ENCODE data around the gene TDRD6.
A peak's percentile ranks its signal among the peaks of the same experiment; 100 is the strongest.

Gene TDRD6

DNA sequence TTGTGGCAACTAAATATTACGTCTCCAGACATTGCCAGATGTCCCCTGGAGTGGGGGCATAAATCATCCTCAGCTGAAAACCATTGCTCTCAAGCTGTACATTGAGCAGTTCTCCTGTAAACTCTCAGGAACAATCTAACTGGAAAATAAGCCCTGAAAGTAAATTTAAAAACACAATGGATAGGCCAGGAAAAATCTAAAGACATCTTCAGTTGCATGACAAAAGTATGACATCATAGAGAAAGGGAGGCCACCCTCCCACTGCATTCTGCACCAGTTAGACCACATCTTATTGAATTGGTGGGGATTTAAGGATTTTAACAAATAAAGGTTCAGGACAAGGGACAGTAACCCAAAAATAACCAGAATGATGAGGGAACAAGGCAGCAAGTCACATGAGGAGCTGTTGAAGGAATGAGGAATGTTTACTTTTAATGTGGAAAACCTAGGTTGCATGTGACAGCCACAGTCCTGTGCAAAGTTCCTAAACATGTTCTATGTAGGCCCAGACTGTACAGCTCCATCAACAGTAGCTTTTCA is 42.2 kb downstream of the TDRD6 start:
- no peaks in the 10 kb centered on the region for H3K9me3 ChIP-seq (ENCODE audit: control insufficient read depth, insufficient read depth, low read depth, low read length)
- POLR2A ChIA-PET = no interaction called here
- TF ChIP-seq, protein P1, sequence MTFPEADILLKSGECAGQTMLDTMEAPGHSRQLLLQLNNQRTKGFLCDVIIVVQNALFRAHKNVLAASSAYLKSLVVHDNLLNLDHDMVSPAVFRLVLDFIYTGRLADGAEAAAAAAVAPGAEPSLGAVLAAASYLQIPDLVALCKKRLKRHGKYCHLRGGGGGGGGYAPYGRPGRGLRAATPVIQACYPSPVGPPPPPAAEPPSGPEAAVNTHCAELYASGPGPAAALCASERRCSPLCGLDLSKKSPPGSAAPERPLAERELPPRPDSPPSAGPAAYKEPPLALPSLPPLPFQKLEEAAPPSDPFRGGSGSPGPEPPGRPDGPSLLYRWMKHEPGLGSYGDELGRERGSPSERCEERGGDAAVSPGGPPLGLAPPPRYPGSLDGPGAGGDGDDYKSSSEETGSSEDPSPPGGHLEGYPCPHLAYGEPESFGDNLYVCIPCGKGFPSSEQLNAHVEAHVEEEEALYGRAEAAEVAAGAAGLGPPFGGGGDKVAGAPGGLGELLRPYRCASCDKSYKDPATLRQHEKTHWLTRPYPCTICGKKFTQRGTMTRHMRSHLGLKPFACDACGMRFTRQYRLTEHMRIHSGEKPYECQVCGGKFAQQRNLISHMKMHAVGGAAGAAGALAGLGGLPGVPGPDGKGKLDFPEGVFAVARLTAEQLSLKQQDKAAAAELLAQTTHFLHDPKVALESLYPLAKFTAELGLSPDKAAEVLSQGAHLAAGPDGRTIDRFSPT (tag by site-specific recombination; IDR thresholded peaks at IDR 0.05) = no peak
- peak; percentile 54; the same call in 1 of the 2 replicates for TF ChIP-seq ZNF629 (tag by site-specific recombination; IDR thresholded peaks at IDR 0.05)
- TF ChIP-seq, protein P2, sequence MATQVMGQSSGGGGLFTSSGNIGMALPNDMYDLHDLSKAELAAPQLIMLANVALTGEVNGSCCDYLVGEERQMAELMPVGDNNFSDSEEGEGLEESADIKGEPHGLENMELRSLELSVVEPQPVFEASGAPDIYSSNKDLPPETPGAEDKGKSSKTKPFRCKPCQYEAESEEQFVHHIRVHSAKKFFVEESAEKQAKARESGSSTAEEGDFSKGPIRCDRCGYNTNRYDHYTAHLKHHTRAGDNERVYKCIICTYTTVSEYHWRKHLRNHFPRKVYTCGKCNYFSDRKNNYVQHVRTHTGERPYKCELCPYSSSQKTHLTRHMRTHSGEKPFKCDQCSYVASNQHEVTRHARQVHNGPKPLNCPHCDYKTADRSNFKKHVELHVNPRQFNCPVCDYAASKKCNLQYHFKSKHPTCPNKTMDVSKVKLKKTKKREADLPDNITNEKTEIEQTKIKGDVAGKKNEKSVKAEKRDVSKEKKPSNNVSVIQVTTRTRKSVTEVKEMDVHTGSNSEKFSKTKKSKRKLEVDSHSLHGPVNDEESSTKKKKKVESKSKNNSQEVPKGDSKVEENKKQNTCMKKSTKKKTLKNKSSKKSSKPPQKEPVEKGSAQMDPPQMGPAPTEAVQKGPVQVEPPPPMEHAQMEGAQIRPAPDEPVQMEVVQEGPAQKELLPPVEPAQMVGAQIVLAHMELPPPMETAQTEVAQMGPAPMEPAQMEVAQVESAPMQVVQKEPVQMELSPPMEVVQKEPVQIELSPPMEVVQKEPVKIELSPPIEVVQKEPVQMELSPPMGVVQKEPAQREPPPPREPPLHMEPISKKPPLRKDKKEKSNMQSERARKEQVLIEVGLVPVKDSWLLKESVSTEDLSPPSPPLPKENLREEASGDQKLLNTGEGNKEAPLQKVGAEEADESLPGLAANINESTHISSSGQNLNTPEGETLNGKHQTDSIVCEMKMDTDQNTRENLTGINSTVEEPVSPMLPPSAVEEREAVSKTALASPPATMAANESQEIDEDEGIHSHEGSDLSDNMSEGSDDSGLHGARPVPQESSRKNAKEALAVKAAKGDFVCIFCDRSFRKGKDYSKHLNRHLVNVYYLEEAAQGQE (tag by site-specific recombination; IDR thresholded peaks at IDR 0.05) = peak; percentile 79
- TF ChIP-seq ZNF335 (tag by site-specific recombination; conservative IDR thresholded peaks at IDR 0.05) = 0 out of 2 replicates have a peak, but pooled peaks have one; percentile 13
- TF ChIP-seq, protein P3, sequence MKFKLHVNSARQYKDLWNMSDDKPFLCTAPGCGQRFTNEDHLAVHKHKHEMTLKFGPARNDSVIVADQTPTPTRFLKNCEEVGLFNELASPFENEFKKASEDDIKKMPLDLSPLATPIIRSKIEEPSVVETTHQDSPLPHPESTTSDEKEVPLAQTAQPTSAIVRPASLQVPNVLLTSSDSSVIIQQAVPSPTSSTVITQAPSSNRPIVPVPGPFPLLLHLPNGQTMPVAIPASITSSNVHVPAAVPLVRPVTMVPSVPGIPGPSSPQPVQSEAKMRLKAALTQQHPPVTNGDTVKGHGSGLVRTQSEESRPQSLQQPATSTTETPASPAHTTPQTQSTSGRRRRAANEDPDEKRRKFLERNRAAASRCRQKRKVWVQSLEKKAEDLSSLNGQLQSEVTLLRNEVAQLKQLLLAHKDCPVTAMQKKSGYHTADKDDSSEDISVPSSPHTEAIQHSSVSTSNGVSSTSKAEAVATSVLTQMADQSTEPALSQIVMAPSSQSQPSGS (tag by site-specific recombination; IDR thresholded peaks at IDR 0.05; ENCODE audit: low read depth) = peak; percentile 72
- no peak overlapping the region for H3K4me3 ChIP-seq (ENCODE audit: low read depth, low read length)
- no peaks in the 10 kb centered on the region for H3K36me3 ChIP-seq (ENCODE audit: control insufficient read depth in 2 of 2, insufficient read depth in 1 of 2, low read length in 2 of 2)
- H3K4me1 ChIP-seq (ENCODE audit: control insufficient read depth, insufficient read depth, low read length) = no peaks in the 10 kb centered on the region
- CTCF ChIA-PET = interaction anchor here (0.6 kb wide), 2 partner anchors 10 to 224 kb away, joined by 3 to 6 read pairs; no protein-coding TSS in a partner anchor
- no peak overlapping the region for H3K27ac ChIP-seq (ENCODE audit: extremely low read depth, low read depth, low read length)

DNA sequence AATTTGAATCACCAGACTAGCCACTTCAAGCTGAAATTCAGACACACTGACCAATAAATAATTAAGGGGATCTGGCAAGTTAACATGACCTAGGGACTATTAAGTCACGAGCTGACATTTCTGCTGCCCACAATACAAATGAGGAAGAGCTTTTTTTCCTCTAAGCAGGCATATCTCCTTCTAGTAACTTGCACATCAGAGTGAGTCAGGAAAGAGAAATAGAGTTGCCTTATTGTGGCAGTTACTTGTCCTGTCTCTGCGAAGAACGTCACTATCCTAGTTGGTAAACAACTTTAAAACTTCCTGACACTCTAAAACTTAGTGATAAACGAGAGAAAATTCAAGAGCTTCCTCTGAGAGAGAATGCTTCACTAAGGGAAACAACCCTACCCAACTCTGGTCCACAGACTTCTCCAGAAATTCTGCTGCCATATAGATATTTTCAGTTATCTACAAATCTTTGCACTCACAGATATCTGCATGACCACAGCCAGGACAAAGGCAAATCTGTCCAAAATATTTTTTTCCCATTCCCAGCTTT is 43.3 kb downstream of the TDRD6 start:
- ChIA-PET CTCF (interaction anchor here (0.8 to 1.0 kb wide), 2 partner anchors 27 to 52 kb away, joined by 3 read pairs; no protein-coding TSS in a partner anchor), POLR2A (no interaction called here)
- TF ChIP-seq ZNF768 (tag by site-specific recombination; IDR thresholded peaks at IDR 0.05) (no peak), ZNF76 (tag by site-specific recombination; IDR thresholded peaks at IDR 0.05; ENCODE audit: borderline replicate concordance, low read depth) (no peak), ZNF174 (tag by site-specific recombination; IDR thresholded peaks at IDR 0.05) (no peak), ZNF311 (tag by site-specific recombination; IDR thresholded peaks at IDR 0.05; ENCODE audit: borderline replicate concordance) (no peak), ZNF629 (tag by site-specific recombination; IDR thresholded peaks at IDR 0.05) (no peak), ZNF184 (tag by site-specific recombination; IDR thresholded peaks at IDR 0.05) (no peak), ZNF335 (tag by site-specific recombination; conservative IDR thresholded peaks at IDR 0.05) (no peak), ZNF747 (tag by site-specific recombination; IDR thresholded peaks at IDR 0.05) (no peak), ZNF302 (tag by site-specific recombination; IDR thresholded peaks at IDR 0.05; ENCODE audit: low read depth) (no peak)
- TF ChIP-seq, protein P4, sequence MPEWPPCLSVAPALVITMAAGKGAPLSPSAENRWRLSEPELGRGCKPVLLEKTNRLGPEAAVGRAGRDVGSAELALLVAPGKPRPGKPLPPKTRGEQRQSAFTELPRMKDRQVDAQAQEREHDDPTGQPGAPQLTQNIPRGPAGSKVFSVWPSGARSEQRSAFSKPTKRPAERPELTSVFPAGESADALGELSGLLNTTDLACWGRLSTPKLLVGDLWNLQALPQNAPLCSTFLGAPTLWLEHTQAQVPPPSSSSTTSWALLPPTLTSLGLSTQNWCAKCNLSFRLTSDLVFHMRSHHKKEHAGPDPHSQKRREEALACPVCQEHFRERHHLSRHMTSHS (tag by site-specific recombination; IDR thresholded peaks at IDR 0.05) = no peak
- TF ChIP-seq, protein P5, sequence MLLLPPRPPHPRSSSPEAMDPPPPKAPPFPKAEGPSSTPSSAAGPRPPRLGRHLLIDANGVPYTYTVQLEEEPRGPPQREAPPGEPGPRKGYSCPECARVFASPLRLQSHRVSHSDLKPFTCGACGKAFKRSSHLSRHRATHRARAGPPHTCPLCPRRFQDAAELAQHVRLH (tag by site-specific recombination; IDR thresholded peaks at IDR 0.05) = no peak
- TF ChIP-seq, protein P6, sequence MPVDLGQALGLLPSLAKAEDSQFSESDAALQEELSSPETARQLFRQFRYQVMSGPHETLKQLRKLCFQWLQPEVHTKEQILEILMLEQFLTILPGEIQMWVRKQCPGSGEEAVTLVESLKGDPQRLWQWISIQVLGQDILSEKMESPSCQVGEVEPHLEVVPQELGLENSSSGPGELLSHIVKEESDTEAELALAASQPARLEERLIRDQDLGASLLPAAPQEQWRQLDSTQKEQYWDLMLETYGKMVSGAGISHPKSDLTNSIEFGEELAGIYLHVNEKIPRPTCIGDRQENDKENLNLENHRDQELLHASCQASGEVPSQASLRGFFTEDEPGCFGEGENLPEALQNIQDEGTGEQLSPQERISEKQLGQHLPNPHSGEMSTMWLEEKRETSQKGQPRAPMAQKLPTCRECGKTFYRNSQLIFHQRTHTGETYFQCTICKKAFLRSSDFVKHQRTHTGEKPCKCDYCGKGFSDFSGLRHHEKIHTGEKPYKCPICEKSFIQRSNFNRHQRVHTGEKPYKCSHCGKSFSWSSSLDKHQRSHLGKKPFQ (tag by site-specific recombination; IDR thresholded peaks at IDR 0.05) = no peak
- TF ChIP-seq, protein P7, sequence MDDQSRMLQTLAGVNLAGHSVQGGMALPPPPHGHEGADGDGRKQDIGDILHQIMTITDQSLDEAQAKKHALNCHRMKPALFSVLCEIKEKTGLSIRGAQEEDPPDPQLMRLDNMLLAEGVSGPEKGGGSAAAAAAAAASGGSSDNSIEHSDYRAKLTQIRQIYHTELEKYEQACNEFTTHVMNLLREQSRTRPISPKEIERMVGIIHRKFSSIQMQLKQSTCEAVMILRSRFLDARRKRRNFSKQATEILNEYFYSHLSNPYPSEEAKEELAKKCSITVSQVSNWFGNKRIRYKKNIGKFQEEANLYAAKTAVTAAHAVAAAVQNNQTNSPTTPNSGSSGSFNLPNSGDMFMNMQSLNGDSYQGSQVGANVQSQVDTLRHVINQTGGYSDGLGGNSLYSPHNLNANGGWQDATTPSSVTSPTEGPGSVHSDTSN (CRISPR knock-in tag; IDR thresholded peaks at IDR 0.05) = no peak
- Histone ChIP-seq H3K4me3 (ENCODE audit: low read depth, low read length) (no peak overlapping the region), H3K9me3 (ENCODE audit: control insufficient read depth, insufficient read depth, low read depth, low read length) (no peaks in the 10 kb centered on the region), H3K4me1 (ENCODE audit: control insufficient read depth, insufficient read depth, low read length) (0 out of 2 replicates have a peak, but pooled peaks cover 3% of the 10 kb centered on the region), H3K27ac (ENCODE audit: extremely low read depth, low read depth, low read length) (no peak overlapping the region), H3K36me3 (ENCODE audit: control insufficient read depth in 2 of 2, insufficient read depth in 1 of 2, low read length in 2 of 2) (no peaks in the 10 kb centered on the region)

All from HEK293 (cell line).